Retinal pigment epithelial cell (primary cell): ENCODE measurements around the gene MERTK.

Experiments
- DNase-seq: peaks from one replicate; pipeline ENCODE4 v3.0.0-alpha.2; 2010; ENCODE audit warnings: low read depth
- H3K4me3 ChIP-seq: 2 replicates; pipeline ENCODE4 v1.5.1; 2011; ENCODE audit warnings: mild to moderate bottlenecking, low read length, control low read depth, moderate library complexity
- CTCF ChIP-seq: conservative IDR thresholded peaks from 2 replicates; pipeline ENCODE4 v1.5.1; 2011; ENCODE audit warnings: low read depth, low read length, control low read depth, inconsistent platforms

Gene MERTK

DNA sequence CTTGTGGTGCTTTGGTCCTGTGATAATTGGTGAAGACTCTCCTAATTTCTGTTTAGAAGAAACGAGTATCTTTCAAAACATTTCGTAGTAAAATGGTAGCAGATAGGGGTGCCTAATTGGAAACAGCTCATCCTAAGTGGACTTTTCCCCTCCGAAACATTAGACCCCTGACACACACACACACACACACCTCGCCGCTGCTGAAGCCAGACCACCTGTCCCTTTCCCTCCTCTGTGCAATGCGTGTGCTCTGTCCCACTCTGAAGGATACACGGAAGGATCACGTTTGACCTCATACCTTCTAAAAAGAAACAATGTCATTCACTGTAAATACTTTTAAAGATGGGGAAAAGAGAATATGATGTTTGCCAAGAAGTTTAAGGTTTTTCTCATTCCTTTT is 120.4 kb downstream of the MERTK start:
- no peak overlapping the region for H3K4me3 ChIP-seq
- no peak for DNase-seq
- no peak for TF ChIP-seq CTCF

DNA sequence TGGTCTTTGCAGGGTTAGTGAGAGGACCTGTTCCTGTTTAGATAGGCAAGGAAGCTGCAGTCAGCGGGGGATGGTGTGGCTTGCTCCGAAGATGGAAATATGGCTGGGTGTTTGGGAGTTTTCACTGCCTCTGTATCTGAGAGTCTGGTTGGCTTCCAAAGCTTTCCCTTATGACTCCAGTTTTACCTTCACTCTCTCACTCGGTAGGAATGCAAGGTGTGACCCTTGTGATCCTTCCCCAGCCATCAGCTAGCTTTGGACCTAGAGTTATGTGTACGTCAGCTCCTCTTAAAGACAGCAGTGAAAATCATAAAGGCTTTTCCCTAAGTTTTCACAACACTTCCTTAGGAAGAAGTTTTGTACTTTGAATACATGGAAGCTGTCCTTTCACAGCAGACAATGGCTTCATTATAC is 121.2 kb downstream of the MERTK start:
- TF ChIP-seq CTCF, result no peak
- H3K4me3 ChIP-seq, result no peak overlapping the region
- DNase-seq, result no peak

- no peak for DNase-seq
- peak; percentile 39 for TF ChIP-seq CTCF
- H3K4me3 ChIP-seq, result no peak overlapping the region
Measured at GRCh38 chr2:112020561-112020960, 122.2 kb downstream of the MERTK start.

DNA sequence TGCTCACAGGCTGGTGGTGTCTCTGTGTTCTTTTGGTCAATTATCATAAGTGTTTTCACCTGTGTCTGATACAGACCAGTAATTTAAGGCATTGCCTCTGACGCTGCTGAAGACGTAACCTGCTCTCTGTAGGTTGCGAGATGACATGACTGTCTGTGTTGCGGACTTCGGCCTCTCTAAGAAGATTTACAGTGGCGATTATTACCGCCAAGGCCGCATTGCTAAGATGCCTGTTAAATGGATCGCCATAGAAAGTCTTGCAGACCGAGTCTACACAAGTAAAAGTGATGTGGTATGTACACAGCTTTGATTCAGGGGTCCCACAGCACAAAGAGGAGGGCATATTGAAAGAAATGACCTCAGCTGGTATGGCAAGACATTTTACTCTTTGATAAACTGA is 122.9 kb downstream of the MERTK start:
- TF ChIP-seq CTCF, result no peak
- no peak for DNase-seq
- H3K4me3 ChIP-seq, result no peak overlapping the region

DNA sequence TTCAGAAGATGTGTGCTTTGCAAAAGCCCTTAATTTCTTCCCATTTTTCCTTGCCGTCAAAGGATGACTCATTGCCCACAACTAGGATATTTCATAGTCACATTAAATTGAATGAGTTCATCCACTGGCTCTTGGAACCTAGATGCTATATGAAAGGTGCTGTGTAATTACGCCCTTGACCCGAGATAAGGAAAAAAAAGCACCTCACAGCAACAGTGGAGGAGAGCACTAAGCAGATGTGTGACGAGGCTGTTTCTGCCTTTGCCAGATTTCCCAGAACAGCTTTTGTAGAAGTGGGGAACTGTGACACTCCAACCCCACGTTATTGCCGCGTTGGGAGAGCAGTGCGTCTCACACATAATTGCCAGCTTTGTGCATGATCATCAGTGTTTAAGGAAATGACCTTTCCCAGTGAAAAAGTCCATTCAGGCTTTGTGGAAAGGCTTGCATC is 123.4 kb downstream of the MERTK start:
- peak; percentile 22 for DNase-seq
- no peak for TF ChIP-seq CTCF
- H3K4me3 ChIP-seq, result no peak overlapping the region

DNA sequence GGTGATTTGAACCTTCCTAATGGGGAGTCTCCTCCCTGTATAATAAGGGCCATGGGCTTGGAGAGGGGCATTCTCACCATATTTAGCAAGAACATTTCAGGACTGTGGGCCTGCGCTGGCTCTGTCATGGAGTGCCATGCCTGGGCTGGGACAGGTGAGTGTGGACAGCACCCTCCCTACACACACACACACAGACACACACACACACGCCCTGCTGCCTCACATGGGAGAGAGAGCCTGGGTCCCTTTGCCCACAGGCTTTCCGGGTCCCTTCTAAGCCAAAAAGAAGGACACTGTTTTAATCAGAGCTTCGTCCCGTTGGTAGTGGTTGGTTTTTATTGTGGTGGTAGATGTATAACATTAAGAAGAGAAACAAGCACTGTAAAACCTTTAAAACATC is 125.3 kb downstream of the MERTK start:
- DNase-seq, result no peak
- no peak for TF ChIP-seq CTCF
- no peak overlapping the region for H3K4me3 ChIP-seq

DNA sequence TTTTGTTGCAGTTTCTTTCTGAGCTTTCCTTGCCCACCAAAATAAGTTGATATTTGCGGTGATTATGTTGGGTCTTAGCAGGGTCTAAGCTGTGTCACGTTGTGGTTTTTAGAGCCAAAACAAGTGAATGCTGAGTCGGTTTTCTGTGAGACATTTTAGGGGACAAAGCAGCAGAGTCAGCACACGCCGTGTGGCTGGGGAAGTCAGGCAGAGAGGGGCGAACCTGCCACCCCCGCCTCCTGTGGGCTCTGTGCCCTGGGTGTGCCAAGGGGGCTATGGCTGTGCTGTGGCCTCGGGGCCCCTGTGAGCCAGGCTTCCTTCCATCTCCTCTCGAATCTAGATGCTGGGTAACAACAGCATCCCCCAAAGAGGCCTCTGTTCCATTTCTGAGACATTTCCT is 125.8 kb downstream of the MERTK start:
- peak; percentile 30 for DNase-seq
- TF ChIP-seq CTCF, result no peak
- no peak overlapping the region for H3K4me3 ChIP-seq
